ENCODE results near the gene PJA2. TPM values are rescaled to one million over a fixed set of nuclear protein-coding genes. Genes with fewer than 3 reads are reported as not detected.

PJA2 gene
- total and polyA plus RNA-seq, 9 donors = 58.8 to 122 (median 109) TPM

- H3K36me3 ChIP-seq = no peaks in the 10 kb centered on the region
These were observed 60.4 kb downstream of the PJA2 start for GRCh38 chr5:109349388-109349787.

GRCh38 chr5:109347252-109347888 is 62.4 kb downstream of the PJA2 start:
- no peak for DNase-seq
- H3K9me3 ChIP-seq = no peaks in the 10 kb centered on the region
- no peak overlapping the region for H3K27ac ChIP-seq
- no peaks in the 10 kb centered on the region for H3K36me3 ChIP-seq
- H3K27me3 ChIP-seq = no peaks in the 10 kb centered on the region
- H3K4me1 ChIP-seq (ENCODE audit: insufficient read depth) = peaks cover 2% of the 10 kb centered on the region
- intact Hi-C loops (cut with DNase I) = no loop called here
- H3K4me3 ChIP-seq = no peak overlapping the region
- no peak for TF ChIP-seq CTCF (IDR thresholded peaks at IDR 0.05)

More at GRCh38 chr5:109349388-109349787, 60.4 kb downstream of the PJA2 start:
- no peaks in the 10 kb centered on the region for H3K27me3 ChIP-seq
- TF ChIP-seq POLR2A (IDR thresholded peaks at IDR 0.05) = no peak
- no peak for TF ChIP-seq EP300 (IDR thresholded peaks at IDR 0.05)
- no peak for TF ChIP-seq CTCF (IDR thresholded peaks at IDR 0.05)
- H3K4me1 ChIP-seq (ENCODE audit: insufficient read depth) = peaks cover 2% of the 10 kb centered on the region
- H3K9me3 ChIP-seq = no peaks in the 10 kb centered on the region
- 79 to 96% (median 91%) methylated on average over 2 of the region's 2 CpGs for WGBS, 3 donors
- DNase-seq = no peak
- no peak overlapping the region for H3K27ac ChIP-seq
- intact Hi-C loops (cut with DNase I) = no loop called here
- H3K4me3 ChIP-seq = no peak overlapping the region

- no peak overlapping the region for H3K4me3 ChIP-seq
- DNase-seq = no peak
- peaks cover 2% of the 10 kb centered on the region for H3K4me1 ChIP-seq (ENCODE audit: insufficient read depth)
- no peak for TF ChIP-seq CTCF (IDR thresholded peaks at IDR 0.05)
- no peak for TF ChIP-seq POLR2A (IDR thresholded peaks at IDR 0.05)
- no peak for TF ChIP-seq EP300 (IDR thresholded peaks at IDR 0.05)
- 96 to 98% (median 97%) methylated on average over 2 of the region's 2 CpGs for WGBS, 3 donors
- no peaks in the 10 kb centered on the region for H3K9me3 ChIP-seq
- H3K27me3 ChIP-seq = no peaks in the 10 kb centered on the region
- H3K36me3 ChIP-seq = no peaks in the 10 kb centered on the region
- no peak overlapping the region for H3K27ac ChIP-seq
- intact Hi-C loops (cut with DNase I) = no loop called here
These were observed 64.1 kb downstream of the PJA2 start for GRCh38 chr5:109345699-109346098.

GRCh38 chr5:109340351-109340750 is 69.4 kb downstream of the PJA2 start:
- Histone ChIP-seq H3K27ac (no peak overlapping the region), H3K9me3 (no peaks in the 10 kb centered on the region), H3K4me1 (ENCODE audit: insufficient read depth) (peaks cover 2% of the 10 kb centered on the region), H3K27me3 (no peaks in the 10 kb centered on the region), H3K36me3 (no peaks in the 10 kb centered on the region), H3K4me3 (no peak overlapping the region)
- WGBS, 3 donors = 86 to 99% (median 95%) methylated on average over 1 to 4 of the region's 5 CpGs
- TF ChIP-seq POLR2A (IDR thresholded peaks at IDR 0.05) = no peak
- TF ChIP-seq EP300 (IDR thresholded peaks at IDR 0.05) = no peak
- TF ChIP-seq CTCF (IDR thresholded peaks at IDR 0.05) = no peak
- DNase-seq = no peak
- intact Hi-C loops (cut with DNase I) = no loop called here
